Measurements from ENCODE around the gene WEE2. TPM values are rescaled to one million over a fixed set of nuclear protein-coding genes. Genes with fewer than 3 reads are reported as not detected.

Gene WEE2
- total and polyA plus RNA-seq, 9 of the 15 experiments (the other 6 are each of a cell fraction or from before 2014, with no cell fraction given): not detected

DNA sequence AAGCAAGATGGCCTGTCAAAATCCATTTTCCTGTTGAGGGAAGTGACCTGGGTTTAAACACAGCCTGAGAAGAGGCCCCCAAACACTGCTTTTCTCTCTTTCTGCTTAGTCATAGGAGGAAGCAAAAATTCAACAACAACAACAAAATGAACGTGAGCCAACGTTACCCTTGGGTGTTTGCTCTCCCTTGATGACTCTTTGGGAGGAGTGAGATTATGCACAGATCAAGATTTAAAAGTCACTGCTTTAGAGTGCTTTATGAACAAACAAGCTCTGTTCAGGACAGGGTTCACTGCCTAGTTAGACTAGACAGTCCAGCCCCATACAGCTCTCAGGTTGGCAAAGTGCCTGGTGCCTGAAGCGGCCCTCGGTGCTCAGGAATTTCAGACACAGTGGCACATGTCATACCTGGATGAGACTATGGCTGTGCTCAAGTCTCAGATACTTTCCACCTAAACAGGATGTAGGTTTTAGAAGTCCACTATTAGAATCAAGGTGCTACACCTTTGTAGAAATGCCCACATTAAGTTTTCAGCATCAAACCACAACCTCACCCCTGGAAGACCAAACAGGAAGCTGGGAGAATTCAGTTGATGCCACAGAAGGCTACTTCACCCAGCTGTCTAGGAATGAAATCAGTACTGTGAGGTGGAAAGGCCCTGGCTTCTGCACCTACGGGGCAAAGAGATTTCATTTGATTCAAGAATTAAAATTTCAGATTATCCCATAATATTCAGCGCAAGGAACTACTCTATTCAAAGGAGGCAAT lies 44.9 kb upstream of the WEE2 start (continued):
- TF ChIP-seq, protein P1, sequence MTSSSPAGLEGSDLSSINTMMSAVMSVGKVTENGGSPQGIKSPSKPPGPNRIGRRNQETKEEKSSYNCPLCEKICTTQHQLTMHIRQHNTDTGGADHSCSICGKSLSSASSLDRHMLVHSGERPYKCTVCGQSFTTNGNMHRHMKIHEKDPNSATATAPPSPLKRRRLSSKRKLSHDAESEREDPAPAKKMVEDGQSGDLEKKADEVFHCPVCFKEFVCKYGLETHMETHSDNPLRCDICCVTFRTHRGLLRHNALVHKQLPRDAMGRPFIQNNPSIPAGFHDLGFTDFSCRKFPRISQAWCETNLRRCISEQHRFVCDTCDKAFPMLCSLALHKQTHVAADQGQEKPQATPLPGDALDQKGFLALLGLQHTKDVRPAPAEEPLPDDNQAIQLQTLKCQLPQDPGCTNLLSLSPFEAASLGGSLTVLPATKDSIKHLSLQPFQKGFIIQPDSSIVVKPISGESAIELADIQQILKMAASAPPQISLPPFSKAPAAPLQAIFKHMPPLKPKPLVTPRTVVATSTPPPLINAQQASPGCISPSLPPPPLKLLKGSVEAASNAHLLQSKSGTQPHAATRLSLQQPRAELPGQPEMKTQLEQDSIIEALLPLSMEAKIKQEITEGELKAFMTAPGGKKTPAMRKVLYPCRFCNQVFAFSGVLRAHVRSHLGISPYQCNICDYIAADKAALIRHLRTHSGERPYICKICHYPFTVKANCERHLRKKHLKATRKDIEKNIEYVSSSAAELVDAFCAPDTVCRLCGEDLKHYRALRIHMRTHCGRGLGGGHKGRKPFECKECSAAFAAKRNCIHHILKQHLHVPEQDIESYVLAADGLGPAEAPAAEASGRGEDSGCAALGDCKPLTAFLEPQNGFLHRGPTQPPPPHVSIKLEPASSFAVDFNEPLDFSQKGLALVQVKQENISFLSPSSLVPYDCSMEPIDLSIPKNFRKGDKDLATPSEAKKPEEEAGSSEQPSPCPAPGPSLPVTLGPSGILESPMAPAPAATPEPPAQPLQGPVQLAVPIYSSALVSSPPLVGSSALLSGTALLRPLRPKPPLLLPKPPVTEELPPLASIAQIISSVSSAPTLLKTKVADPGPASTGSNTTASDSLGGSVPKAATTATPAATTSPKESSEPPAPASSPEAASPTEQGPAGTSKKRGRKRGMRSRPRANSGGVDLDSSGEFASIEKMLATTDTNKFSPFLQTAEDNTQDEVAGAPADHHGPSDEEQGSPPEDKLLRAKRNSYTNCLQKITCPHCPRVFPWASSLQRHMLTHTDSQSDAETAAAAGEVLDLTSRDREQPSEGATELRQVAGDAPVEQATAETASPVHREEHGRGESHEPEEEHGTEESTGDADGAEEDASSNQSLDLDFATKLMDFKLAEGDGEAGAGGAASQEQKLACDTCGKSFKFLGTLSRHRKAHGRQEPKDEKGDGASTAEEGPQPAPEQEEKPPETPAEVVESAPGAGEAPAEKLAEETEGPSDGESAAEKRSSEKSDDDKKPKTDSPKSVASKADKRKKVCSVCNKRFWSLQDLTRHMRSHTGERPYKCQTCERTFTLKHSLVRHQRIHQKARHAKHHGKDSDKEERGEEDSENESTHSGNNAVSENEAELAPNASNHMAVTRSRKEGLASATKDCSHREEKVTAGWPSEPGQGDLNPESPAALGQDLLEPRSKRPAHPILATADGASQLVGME (CRISPR knock-in tag; IDR thresholded peaks at IDR 0.05): no peak
- TF ChIP-seq ZNF444 (CRISPR knock-in tag; IDR thresholded peaks at IDR 0.05) (no peak), DIDO1 (tag; IDR thresholded peaks at IDR 0.05; ENCODE audit: low read depth) (no peak), EP400 (IDR thresholded peaks at IDR 0.05) (no peak), MAZ (CRISPR knock-in tag; conservative IDR thresholded peaks at IDR 0.05 in 1 of 2, IDR thresholded peaks at IDR 0.05 in 1 of 2) (no peak)

Data from K562 (cell line).